ENCODE results near the gene JRKL.

- TF ChIP-seq POLR2A (IDR thresholded peaks at IDR 0.05), result no peak
- no peak for TF ChIP-seq CTCF (IDR thresholded peaks at IDR 0.05)
These were observed 10.9 kb downstream of the JRKL start for GRCh38 chr11:96400697-96401096.

Data from breast epithelium (tissue), 3 donors.